ENCODE data around the gene SKI. TPM values are rescaled to one million over a fixed set of nuclear protein-coding genes. Genes with fewer than 3 reads are reported as not detected.

Gene SKI
- total and polyA plus RNA-seq, 2 of the 8 experiments (the other 6 are each of a cell fraction or from before 2014, with no cell fraction given): 8.3 to 87.6 TPM

DNA sequence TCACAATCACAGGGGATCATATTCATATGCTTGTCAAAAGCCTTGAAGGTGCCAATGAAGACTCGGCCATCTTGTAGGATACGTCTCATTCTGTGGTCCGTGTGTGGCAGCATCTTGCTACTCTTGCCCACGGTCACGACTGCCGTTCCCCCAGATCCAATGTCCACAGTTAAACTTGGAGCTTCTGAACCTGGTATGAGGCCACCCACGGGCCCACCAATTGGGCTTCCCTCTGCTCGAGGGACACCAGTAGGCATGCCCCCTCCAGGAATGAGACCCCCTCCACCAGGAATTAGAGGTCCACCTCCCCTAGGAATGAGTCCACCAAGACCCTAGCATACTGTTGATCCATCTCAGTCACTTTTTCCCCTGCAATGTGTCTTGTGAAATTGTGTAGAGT is 123.6 kb downstream of the SKI start:
- CTCF ChIA-PET (ENCODE audit: partially characterized antibody): interaction anchor here (0.5 to 2.1 kb wide), 8 partner anchors 27 to 168 kb away, joined by 3 to 8 read pairs (median 4); no protein-coding TSS in a partner anchor
- FAIRE-seq: no peak
- no peak for TF ChIP-seq EP300 (IDR thresholded peaks at IDR 0.05; ENCODE audit: borderline replicate concordance in 1 of 2, low read depth in 2 of 2, low read length in 2 of 2)
- no peak for TF ChIP-seq CHD1 (IDR thresholded peaks at IDR 0.05; ENCODE audit: low read depth, low read length)
- no peak for TF ChIP-seq GTF2F1 (IDR thresholded peaks at IDR 0.05; ENCODE audit: borderline replicate concordance, low read depth, low read length)
- TF ChIP-seq KDM4A (IDR thresholded peaks at IDR 0.05; ENCODE audit: low read depth, low read length, severe bottlenecking): no peak
- TF ChIP-seq POU5F1 (IDR thresholded peaks at IDR 0.05; ENCODE audit: low read depth, low read length): no peak
- TF ChIP-seq PHF8 (conservative IDR thresholded peaks at IDR 0.05; ENCODE audit: low read depth, low read length): no peak
- TF ChIP-seq RBBP5 (IDR thresholded peaks at IDR 0.05; ENCODE audit: borderline replicate concordance, low read depth, low read length): no peak
- TF ChIP-seq CREB1 (IDR thresholded peaks at IDR 0.05): no peak
- TF ChIP-seq SAP30 (IDR thresholded peaks at IDR 0.05; ENCODE audit: insufficient read depth, insufficient replicate concordance, low read length): no peak
- no peak for TF ChIP-seq MAFK (IDR thresholded peaks at IDR 0.05; ENCODE audit: low read depth, low read length)
- no peak for TF ChIP-seq SP2 (IDR thresholded peaks at IDR 0.05; ENCODE audit: low read length)
- TF ChIP-seq TAF1 (IDR thresholded peaks at IDR 0.05; ENCODE audit: low read depth, low read length): no peak
- TF ChIP-seq YY1 (IDR thresholded peaks at IDR 0.05; ENCODE audit: low read depth, low read length): no peak

More for the DNA sequence above, 123.6 kb downstream of the SKI start:
- Histone ChIP-seq H2AFZ (ENCODE audit: low read length) (no peak overlapping the region), H3K4me3 (ENCODE audit: extremely low read depth in 1 of 4, insufficient read depth in 2 of 4, low read depth in 3 of 4, low read length in 4 of 4) (no peak overlapping the region), H3K27me3 (replicated peaks in 1 of 4; ENCODE audit: control insufficient read depth in 3 of 4, extremely low read depth in 1 of 4, insufficient read depth in 3 of 4, low read length in 3 of 4) (no peaks in the 10 kb centered on the region), H4K20me1 (replicated peaks in 1 of 2; ENCODE audit: control insufficient read depth in 1 of 2, insufficient read depth in 2 of 2, low read length in 2 of 2) (no peaks in the 10 kb centered on the region), H3K9me3 (ENCODE audit: insufficient read depth in 2 of 2, low read depth in 1 of 2, low read length in 1 of 2) (no peaks in the 10 kb centered on the region), H3K23ac (ENCODE audit: insufficient read length) (no peak overlapping the region), H2BK20ac (ENCODE audit: low read length) (no peak overlapping the region), H3K27ac (ENCODE audit: low read depth, low read length) (no peak overlapping the region), H4K91ac (replicated peaks; ENCODE audit: insufficient read length, low read length) (no peak overlapping the region), H2BK5ac (ENCODE audit: low read depth, low read length) (no peak overlapping the region), H3K4ac (replicated peaks; ENCODE audit: insufficient read length, low read depth, low read length) (no peak overlapping the region), H3K14ac (ENCODE audit: insufficient read length) (no peak overlapping the region), H2AK5ac (ENCODE audit: low read depth, low read length) (no peak overlapping the region), H3K36me3 (ENCODE audit: control insufficient read depth in 2 of 4, insufficient read depth in 4 of 4, low read length in 3 of 4) (no peaks in the 10 kb centered on the region), H4K8ac (ENCODE audit: extremely low read depth, insufficient read depth, low read length) (no peak overlapping the region), H3K79me2 (ENCODE audit: control insufficient read depth in 1 of 2, insufficient read depth in 2 of 2, low read length in 2 of 2) (no peaks in the 10 kb centered on the region), H3K4me2 (ENCODE audit: insufficient read depth in 1 of 2, low read depth in 2 of 2, low read length in 2 of 2) (no peak overlapping the region), H3K4me1 (replicated peaks in 1 of 4; ENCODE audit: control insufficient read depth in 3 of 4, insufficient read depth in 4 of 4, low read length in 3 of 4) (no peaks in the 10 kb centered on the region), H2BK12ac (ENCODE audit: low read depth, low read length) (no peak overlapping the region), H4K5ac (ENCODE audit: insufficient read length, low read depth, low read length) (no peak overlapping the region), H3K56ac (replicated peaks; ENCODE audit: insufficient read length, low read depth, low read length) (no peak overlapping the region), H2BK15ac (ENCODE audit: low read length) (no peak overlapping the region), H2BK120ac (replicated peaks; ENCODE audit: low read depth, low read length) (no peak overlapping the region), H3K23me2 (ENCODE audit: low read depth, low read length) (no peaks in the 10 kb centered on the region), H3K9ac (replicated peaks in 1 of 4; ENCODE audit: extremely low read depth in 1 of 4, low read depth in 3 of 4, low read length in 3 of 4) (no peak overlapping the region), H3K79me1 (ENCODE audit: low read depth, low read length) (no peaks in the 10 kb centered on the region), H3K18ac (ENCODE audit: extremely low read depth, low read length) (no peak overlapping the region)
- DNase-seq (ENCODE audit: low read depth in 1 of 2, low spot score in 2 of 2): no peak
- WGBS, 2 experiments (ENCODE audit: extremely low coverage in 1 of 2, insufficient coverage in 1 of 2, insufficient read length in 1 of 2, insufficient replicate concordance in 2 of 2, low coverage in 1 of 2, low lambda C conversion rate in 2 of 2, missing lambda C conversion rate in 1 of 2): 88% methylated on average over 8 of the region's 8 CpGs; no CpG with 5 or more reads in 1 of the 2 experiments
- POLR2A ChIA-PET (ENCODE audit: partially characterized antibody): interaction anchor here (1.0 kb wide), 1 partner anchor 28 kb away, joined by 3 read pairs; no protein-coding TSS in a partner anchor

All from H1 (cell line).